ENCODE measurements around the gene WFS1. TPM values are rescaled to one million over a fixed set of nuclear protein-coding genes. Genes with fewer than 3 reads are reported as not detected.

The WFS1 gene
- total RNA-seq, 1 donor from 2014 or later, result 91.8 TPM

- Histone ChIP-seq H3K4me1 (no peaks in the 10 kb centered on the region), H3K27ac (no peak overlapping the region), H3K27me3 (no peaks in the 10 kb centered on the region), H3K9me3 (no peaks in the 10 kb centered on the region), H3K36me3 (no peaks in the 10 kb centered on the region), H3K4me3 (no peak overlapping the region)
- intact Hi-C loops (cut with DNase I), result no loop called here
- TF ChIP-seq CTCF (IDR thresholded peaks at IDR 0.05) (no peak), POLR2AphosphoS5 (IDR thresholded peaks at IDR 0.05; ENCODE audit: insufficient read depth in 1 of 2, low read depth in 1 of 2) (no peak), POLR2A (IDR thresholded peaks at IDR 0.05) (no peak)
- no peak for DNase-seq (ENCODE audit: extremely low spot score in 2 of 2)
Measured at GRCh38 chr4:6241062-6241845, 28.4 kb upstream of the WFS1 start.

GRCh38 chr4:6242271-6243029, 27.2 kb upstream of the WFS1 start:
- TF ChIP-seq POLR2A (IDR thresholded peaks at IDR 0.05) (no peak), POLR2AphosphoS5 (IDR thresholded peaks at IDR 0.05; ENCODE audit: insufficient read depth in 1 of 2, low read depth in 1 of 2) (no peak), CTCF (IDR thresholded peaks at IDR 0.05) (no peak)
- H3K27me3 ChIP-seq, result no peaks in the 10 kb centered on the region
- no peaks in the 10 kb centered on the region for H3K36me3 ChIP-seq
- DNase-seq (ENCODE audit: extremely low spot score in 2 of 2), result no peak
- no peak overlapping the region for H3K4me3 ChIP-seq
- H3K9me3 ChIP-seq, result no peaks in the 10 kb centered on the region
- intact Hi-C loops (cut with DNase I), result no loop called here
- no peaks in the 10 kb centered on the region for H3K4me1 ChIP-seq
- H3K27ac ChIP-seq, result no peak overlapping the region

- intact Hi-C loops (cut with DNase I), result no loop called here
- no peak for TF ChIP-seq CTCF (IDR thresholded peaks at IDR 0.05)
- TF ChIP-seq POLR2A (IDR thresholded peaks at IDR 0.05), result no peak
- TF ChIP-seq POLR2AphosphoS5 (IDR thresholded peaks at IDR 0.05; ENCODE audit: insufficient read depth in 1 of 2, low read depth in 1 of 2), result peak in 1 of 2 donors; percentile 36
- DNase-seq (ENCODE audit: extremely low spot score in 2 of 2), result no peak
- H3K9me3 ChIP-seq, result no peaks in the 10 kb centered on the region
- H3K27me3 ChIP-seq, result no peaks in the 10 kb centered on the region
- no peaks in the 10 kb centered on the region for H3K36me3 ChIP-seq
- H3K4me3 ChIP-seq, result peak overlapping the region; percentile 37 to 47
- H3K4me1 ChIP-seq, result no peaks in the 10 kb centered on the region
- no peak overlapping the region for H3K27ac ChIP-seq
Measured at GRCh38 chr4:6245246-6246169, 24.1 kb upstream of the WFS1 start.

GRCh38 chr4:6246170-6246634, 23.4 kb upstream of the WFS1 start:
- H3K9me3 ChIP-seq, result no peaks in the 10 kb centered on the region
- H3K4me1 ChIP-seq, result no peaks in the 10 kb centered on the region
- intact Hi-C loops (cut with DNase I), result no loop called here
- no peaks in the 10 kb centered on the region for H3K27me3 ChIP-seq
- no peak overlapping the region for H3K27ac ChIP-seq
- H3K36me3 ChIP-seq, result no peaks in the 10 kb centered on the region
- TF ChIP-seq POLR2A (IDR thresholded peaks at IDR 0.05), result no peak
- no peak for TF ChIP-seq CTCF (IDR thresholded peaks at IDR 0.05)
- TF ChIP-seq POLR2AphosphoS5 (IDR thresholded peaks at IDR 0.05; ENCODE audit: insufficient read depth in 1 of 2, low read depth in 1 of 2), result no peak
- H3K4me3 ChIP-seq, result peak overlapping the region in 1 of 2 donors; percentile 47
- DNase-seq (ENCODE audit: extremely low spot score in 2 of 2), result no peak
